Panc1 (cell line): ENCODE measurements around the gene SLC4A11.

Source experiments
- POLR2AphosphoS5 ChIP-seq: IDR thresholded peaks from 2 replicates; pipeline ENCODE4 v1.6.1; 2012; ENCODE audit warnings: mild to moderate bottlenecking, low read depth, low read length, moderate library complexity
- TF ChIP-seq, protein P1 (sequence below): fragments of 450-650 bp; IDR thresholded peaks from 2 replicates; pipeline ENCODE4 v1.5.1; 2017; ENCODE audit warnings: mild to moderate bottlenecking

DNA sequence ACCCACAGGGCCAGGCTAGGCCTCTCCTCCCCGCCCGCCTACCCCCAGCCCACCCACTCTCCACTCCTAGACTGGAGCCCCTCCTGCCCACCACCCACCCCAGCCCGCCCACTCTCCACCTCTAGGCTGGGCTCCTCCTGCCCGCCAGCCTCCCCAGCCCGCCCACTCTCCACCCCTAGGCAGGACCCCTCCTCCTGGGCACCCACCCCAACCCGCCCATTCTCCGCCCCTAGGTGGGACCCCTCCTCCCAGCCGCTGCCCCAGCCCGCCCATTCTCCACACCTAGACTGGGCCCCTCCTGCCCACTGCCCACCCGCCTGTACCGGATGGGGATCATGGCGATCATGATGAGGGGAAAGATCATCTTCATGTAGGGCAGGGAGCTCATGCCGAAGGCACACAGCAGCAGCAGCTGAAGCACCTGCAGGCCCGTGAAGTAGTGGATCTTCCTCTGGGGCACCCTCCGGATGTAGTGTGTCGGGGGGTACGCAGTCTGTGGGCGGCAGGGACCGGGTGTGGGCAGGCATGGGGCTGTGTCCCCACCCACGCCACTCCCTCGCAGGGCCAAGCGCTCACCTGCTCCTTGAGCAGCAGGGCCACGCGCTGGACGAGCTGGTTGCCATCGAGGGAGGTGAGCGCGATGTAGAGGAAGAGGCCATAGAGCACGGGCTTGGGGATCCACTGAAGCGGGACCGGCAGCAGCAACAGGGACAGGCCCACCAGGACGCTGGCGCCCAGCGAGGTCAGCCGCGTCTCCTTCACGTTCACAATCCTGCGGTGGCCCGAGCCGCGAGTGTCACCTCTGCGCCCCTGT is 10.8 kb downstream of the SLC4A11 start:
- TF ChIP-seq, protein P1, sequence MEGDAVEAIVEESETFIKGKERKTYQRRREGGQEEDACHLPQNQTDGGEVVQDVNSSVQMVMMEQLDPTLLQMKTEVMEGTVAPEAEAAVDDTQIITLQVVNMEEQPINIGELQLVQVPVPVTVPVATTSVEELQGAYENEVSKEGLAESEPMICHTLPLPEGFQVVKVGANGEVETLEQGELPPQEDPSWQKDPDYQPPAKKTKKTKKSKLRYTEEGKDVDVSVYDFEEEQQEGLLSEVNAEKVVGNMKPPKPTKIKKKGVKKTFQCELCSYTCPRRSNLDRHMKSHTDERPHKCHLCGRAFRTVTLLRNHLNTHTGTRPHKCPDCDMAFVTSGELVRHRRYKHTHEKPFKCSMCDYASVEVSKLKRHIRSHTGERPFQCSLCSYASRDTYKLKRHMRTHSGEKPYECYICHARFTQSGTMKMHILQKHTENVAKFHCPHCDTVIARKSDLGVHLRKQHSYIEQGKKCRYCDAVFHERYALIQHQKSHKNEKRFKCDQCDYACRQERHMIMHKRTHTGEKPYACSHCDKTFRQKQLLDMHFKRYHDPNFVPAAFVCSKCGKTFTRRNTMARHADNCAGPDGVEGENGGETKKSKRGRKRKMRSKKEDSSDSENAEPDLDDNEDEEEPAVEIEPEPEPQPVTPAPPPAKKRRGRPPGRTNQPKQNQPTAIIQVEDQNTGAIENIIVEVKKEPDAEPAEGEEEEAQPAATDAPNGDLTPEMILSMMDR: no peak
- TF ChIP-seq POLR2AphosphoS5: no peak
